ENCODE data around the gene PARP15. TPM values are rescaled to one million over a fixed set of nuclear protein-coding genes. Genes with fewer than 3 reads are reported as not detected.

The PARP15 gene
- total RNA-seq: 0.55 TPM in 2 replicates
- long read RNA-seq: 0 reads

DNA sequence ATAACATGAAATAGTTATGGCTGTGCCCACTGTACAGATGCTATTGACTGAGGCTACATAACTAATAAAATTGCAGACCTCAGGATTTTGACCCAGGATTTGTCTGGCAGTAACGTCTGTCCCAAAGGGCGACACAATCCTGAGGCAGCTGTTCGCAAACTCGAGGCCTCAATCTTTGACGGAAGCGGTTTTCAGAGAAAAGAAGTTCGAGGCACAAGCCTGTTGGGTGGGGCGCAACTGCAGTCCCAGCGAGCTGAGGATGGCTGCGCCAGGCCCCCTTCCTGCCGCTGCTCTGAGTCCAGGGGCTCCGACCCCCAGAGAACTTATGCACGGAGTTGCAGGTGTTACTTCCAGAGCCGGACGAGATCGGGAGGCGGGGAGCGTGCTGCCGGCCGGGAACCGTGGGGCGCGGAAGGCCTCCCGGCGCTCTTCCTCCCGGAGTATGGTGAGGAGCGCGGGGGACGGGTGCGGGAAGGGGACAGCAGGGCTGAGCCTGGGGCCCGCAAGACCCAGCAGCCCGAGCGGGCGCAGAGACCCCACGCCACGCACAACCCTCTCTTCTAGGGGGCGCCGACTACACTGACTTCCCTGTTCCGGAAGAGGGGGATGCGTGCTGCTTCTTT is at the start of gene PARP15:
TSS of gene PARP15 (plus strand) at position 242 of the 623 bp plus-strand sequence. CDS start at position 260, 18 bp downstream.
- DNase-seq (ENCODE audit: low spot score, unreplicated experiment): no peak
- H3K27me3 Mint-ChIP-seq: peaks cover 13% of the 10 kb centered on the region
- H3K4me3 Mint-ChIP-seq (ENCODE audit: low read depth): peak within 1 kb of the TSS; percentile 75
- H3K9me3 Mint-ChIP-seq (ENCODE audit: low read depth): peaks cover 9% of the 10 kb centered on the region
- peaks cover 9% of the 10 kb centered on the region for H3K4me1 Mint-ChIP-seq (ENCODE audit: low read depth)
- peaks cover 3% of the 10 kb centered on the region for H3K36me3 Mint-ChIP-seq (ENCODE audit: insufficient read depth)
- no peak within 1 kb of the TSS for H3K27ac Mint-ChIP-seq
- TF ChIP-seq, protein P1, sequence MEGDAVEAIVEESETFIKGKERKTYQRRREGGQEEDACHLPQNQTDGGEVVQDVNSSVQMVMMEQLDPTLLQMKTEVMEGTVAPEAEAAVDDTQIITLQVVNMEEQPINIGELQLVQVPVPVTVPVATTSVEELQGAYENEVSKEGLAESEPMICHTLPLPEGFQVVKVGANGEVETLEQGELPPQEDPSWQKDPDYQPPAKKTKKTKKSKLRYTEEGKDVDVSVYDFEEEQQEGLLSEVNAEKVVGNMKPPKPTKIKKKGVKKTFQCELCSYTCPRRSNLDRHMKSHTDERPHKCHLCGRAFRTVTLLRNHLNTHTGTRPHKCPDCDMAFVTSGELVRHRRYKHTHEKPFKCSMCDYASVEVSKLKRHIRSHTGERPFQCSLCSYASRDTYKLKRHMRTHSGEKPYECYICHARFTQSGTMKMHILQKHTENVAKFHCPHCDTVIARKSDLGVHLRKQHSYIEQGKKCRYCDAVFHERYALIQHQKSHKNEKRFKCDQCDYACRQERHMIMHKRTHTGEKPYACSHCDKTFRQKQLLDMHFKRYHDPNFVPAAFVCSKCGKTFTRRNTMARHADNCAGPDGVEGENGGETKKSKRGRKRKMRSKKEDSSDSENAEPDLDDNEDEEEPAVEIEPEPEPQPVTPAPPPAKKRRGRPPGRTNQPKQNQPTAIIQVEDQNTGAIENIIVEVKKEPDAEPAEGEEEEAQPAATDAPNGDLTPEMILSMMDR (IDR thresholded peaks at IDR 0.05; ENCODE audit: unreplicated experiment): no peak

DNA sequence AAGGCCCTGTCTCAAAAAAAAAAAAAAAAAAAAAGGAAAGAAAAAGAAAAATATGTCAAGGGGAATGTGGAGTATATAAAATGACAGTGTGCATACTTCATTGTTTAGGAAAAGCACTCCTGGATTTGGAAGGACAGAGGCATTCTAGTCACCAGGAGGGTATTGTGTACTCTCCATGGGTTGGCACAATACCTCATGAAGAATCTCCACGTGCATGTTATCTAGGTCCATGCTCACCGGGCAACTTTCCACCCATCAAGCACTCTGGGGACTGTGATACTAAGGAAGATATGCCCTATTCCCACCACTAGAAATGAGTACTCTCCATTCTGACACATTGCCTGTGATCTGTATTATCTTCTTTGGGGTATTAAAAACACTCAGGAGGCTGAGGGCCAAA is 47.3 kb upstream of the PARP15 start:
- Mint-ChIP-seq H3K4me1 (ENCODE audit: low read depth) (no peaks in the 10 kb centered on the region), H3K27me3 (no peaks in the 10 kb centered on the region), H3K9me3 (ENCODE audit: low read depth) (no peaks in the 10 kb centered on the region), H3K4me3 (ENCODE audit: low read depth) (no peak overlapping the region), H3K36me3 (ENCODE audit: insufficient read depth) (peaks cover 5% of the 10 kb centered on the region), H3K27ac (no peak overlapping the region)
- no peak for DNase-seq (ENCODE audit: low spot score, unreplicated experiment)
- TF ChIP-seq, protein P1 (IDR thresholded peaks at IDR 0.05; ENCODE audit: unreplicated experiment): no peak

DNA sequence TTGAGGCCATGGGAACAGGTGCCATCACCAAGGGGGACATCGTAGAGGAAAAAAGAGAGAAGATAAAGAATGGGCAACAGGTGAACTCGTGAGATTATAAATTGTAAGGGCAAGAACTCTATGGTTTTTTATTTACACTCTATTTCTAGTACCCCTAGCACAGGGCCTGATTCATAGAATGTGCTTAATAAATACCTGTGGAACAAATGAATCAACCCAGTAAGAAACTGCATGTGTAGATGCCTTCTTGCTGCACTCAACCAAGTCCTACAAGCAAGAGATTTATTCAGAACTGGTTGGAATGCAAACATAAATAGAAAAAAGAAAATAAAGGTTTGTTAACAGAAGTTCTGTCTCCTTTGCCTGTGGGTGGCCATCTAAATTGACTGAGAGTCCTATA is 44.0 kb upstream of the PARP15 start:
- Mint-ChIP-seq H3K36me3 (ENCODE audit: insufficient read depth) (peaks cover 5% of the 10 kb centered on the region), H3K4me1 (ENCODE audit: low read depth) (no peaks in the 10 kb centered on the region), H3K27me3 (no peaks in the 10 kb centered on the region), H3K4me3 (ENCODE audit: low read depth) (no peak overlapping the region), H3K9me3 (ENCODE audit: low read depth) (no peaks in the 10 kb centered on the region), H3K27ac (no peak overlapping the region)
- DNase-seq (ENCODE audit: low spot score, unreplicated experiment): no peak
- TF ChIP-seq, protein P1 (IDR thresholded peaks at IDR 0.05; ENCODE audit: unreplicated experiment): no peak

DNA sequence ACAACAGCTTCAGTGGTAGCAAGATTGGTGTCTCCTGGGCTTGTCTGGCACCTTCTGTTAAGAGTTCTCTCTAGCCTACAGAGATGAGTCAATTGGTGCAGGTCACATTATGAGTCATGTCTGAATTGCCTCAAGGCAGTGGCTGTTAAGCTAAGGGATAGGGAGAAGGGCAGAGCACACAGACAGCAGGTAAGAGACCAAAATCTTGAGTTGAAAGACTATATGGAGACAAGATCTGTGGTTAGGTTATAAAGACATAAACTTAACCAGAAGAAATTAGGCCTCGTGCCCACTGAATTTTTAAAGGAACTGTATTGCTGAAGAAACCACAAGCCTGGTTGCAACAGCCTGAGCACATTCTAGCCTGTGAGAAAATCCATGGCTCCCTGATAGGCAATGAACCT is 43.5 kb upstream of the PARP15 start:
- H3K27ac Mint-ChIP-seq: no peak overlapping the region

DNA sequence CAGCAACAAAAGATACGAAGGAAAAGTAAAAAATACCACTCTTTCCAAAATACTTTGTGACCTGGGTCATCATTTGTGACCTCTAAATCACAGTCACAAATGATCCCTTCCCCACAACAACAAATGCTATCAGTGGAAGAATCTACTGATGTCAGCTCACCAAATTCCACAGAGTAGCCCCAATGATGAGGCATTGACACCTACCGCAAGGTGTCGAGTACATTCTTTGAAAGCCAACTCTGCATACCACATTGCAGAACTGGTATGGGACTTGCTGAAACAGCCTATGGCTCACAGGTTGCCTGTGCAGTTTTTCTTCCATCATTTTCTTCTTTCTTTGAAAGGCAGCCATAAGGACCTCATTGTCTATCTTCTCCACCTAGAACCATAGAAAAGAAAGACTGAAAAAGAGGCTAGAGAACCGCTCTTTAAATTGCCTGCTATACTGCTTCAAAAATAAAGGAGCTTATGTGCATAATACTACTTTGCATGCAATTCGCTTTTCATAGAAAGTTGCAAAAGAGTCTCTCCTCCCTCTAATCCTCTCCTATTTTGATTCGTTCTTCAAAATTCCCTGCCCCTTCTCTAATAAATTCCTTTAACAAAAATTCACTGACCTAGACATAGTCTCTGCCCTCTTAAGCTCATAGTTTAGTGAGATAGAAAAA is 41.4 kb upstream of the PARP15 start:
- peaks cover 9% of the 10 kb centered on the region for H3K36me3 Mint-ChIP-seq (ENCODE audit: insufficient read depth)
- H3K27me3 Mint-ChIP-seq: no peaks in the 10 kb centered on the region
- no peak overlapping the region for H3K4me3 Mint-ChIP-seq (ENCODE audit: low read depth)
- TF ChIP-seq, protein P1 (IDR thresholded peaks at IDR 0.05; ENCODE audit: unreplicated experiment): no peak
- no peaks in the 10 kb centered on the region for H3K4me1 Mint-ChIP-seq (ENCODE audit: low read depth)
- H3K9me3 Mint-ChIP-seq (ENCODE audit: low read depth): no peaks in the 10 kb centered on the region
- no peak for DNase-seq (ENCODE audit: low spot score, unreplicated experiment)
- H3K27ac Mint-ChIP-seq: no peak overlapping the region

More for the DNA sequence above, 43.5 kb upstream of the PARP15 start:
- H3K36me3 Mint-ChIP-seq (ENCODE audit: insufficient read depth): peaks cover 5% of the 10 kb centered on the region
- H3K4me1 Mint-ChIP-seq (ENCODE audit: low read depth): no peaks in the 10 kb centered on the region
- no peak overlapping the region for H3K4me3 Mint-ChIP-seq (ENCODE audit: low read depth)
- H3K9me3 Mint-ChIP-seq (ENCODE audit: low read depth): no peaks in the 10 kb centered on the region
- H3K27me3 Mint-ChIP-seq: no peaks in the 10 kb centered on the region
- TF ChIP-seq, protein P1 (IDR thresholded peaks at IDR 0.05; ENCODE audit: unreplicated experiment): no peak
- no peak for DNase-seq (ENCODE audit: low spot score, unreplicated experiment)

Data from progenitor cell of endocrine pancreas (in vitro differentiated cells).